Mucosa of descending colon (tissue), 3 donors: ENCODE measurements around the gene OTULIN. TPM values are rescaled to one million over a fixed set of nuclear protein-coding genes. Genes with fewer than 3 reads are reported as not detected.

Source experiments
- ATAC-seq: fragments of 200-7000 bp; cut with Tn5 transposase; one replicate; pipeline ENCODE4 v1.9.1; 2020; ENCODE audit warnings: mild to moderate bottlenecking, moderate library complexity
- DNase-seq, 3 donors: peaks; one replicate each; pipeline ENCODE4 v3.0.0-alpha.2; 2020
- H3K36me3 ChIP-seq: fragments of 200-600 bp; one replicate; pipeline ENCODE4 v1.8.0; 2021; ENCODE audit warnings: low read depth, mild to moderate bottlenecking
- H3K4me1 ChIP-seq: fragments of 200-600 bp; one replicate; pipeline ENCODE4 v1.8.0; 2021; ENCODE audit warnings: low read depth, mild to moderate bottlenecking
- H3K4me3 ChIP-seq: fragments of 200-600 bp; one replicate; pipeline ENCODE4 v1.8.0; 2021; ENCODE audit warnings: mild to moderate bottlenecking
- H3K9me3 ChIP-seq: fragments of 200-600 bp; one replicate; pipeline ENCODE4 v1.8.0; 2021; ENCODE audit warnings: mild to moderate bottlenecking
- CTCF ChIP-seq: fragments of 200-600 bp; IDR thresholded peaks from one replicate; pipeline ENCODE4 v1.8.0; 2022; ENCODE audit warnings: antibody characterized with exemption, mild to moderate bottlenecking
- intact Hi-C, 2 donors: fragments of 100-400 bp; cut with DNase I in 1 of 2; cut with micrococcal nuclease in 1 of 2; formaldehyde crosslinking; loops; one replicate each; pipeline versions ENCODE4 v1.11.0 to v1.11.1; 2022; cut with DNase I, micrococcal nuclease
- total RNA-seq, 3 donors: library from RNA; stranded (reverse); fragmentation: NEBNext Ultra II Directional in 2 of 3; extraction: Animal tissue kit (Norgen Biotek cat#: 25700) in 2 of 3; gene quantifications; one replicate each; pipeline versions ENCODE4 v1.2.1 to v1.2.4, GENCODE V29; 2021 to 2023
- donor health status: DM: no; HTN: no; CAD: no; lungs with moderate emphysema.
- donor health status: DM: no; HTN: no; CAD: no.
- donor health status: DM: no; HTN: yes; CAD: no.

The OTULIN gene
- total RNA-seq, 3 donors from 2014 or later, result 21.9 to 29.6 (median 29.5) TPM

GRCh38 chr5:14727428-14727865 is 62.9 kb downstream of the OTULIN start:
- Histone ChIP-seq H3K4me1 (peaks cover 15% of the 10 kb centered on the region), H3K36me3 (no peaks in the 10 kb centered on the region), H3K9me3 (no peaks in the 10 kb centered on the region), H3K4me3 (no peak overlapping the region)
- DNase-seq (peak; percentile 76 to 88 (median 78)), ATAC-seq (peak; percentile 83)
- peak; percentile 90 for TF ChIP-seq CTCF
- intact Hi-C loops, result loop anchor here (5.0 kb wide), 2 partner anchors 220 to 285 kb away; no protein-coding TSS in a partner anchor

- peaks cover 15% of the 10 kb centered on the region for H3K4me1 ChIP-seq
- TF ChIP-seq CTCF, result no peak
- no peaks in the 10 kb centered on the region for H3K9me3 ChIP-seq
- DNase-seq, result no peak
- no peaks in the 10 kb centered on the region for H3K36me3 ChIP-seq
- ATAC-seq, result no peak
- intact Hi-C loops, result loop anchor here (5.0 kb wide), 2 partner anchors 219 to 284 kb away; no protein-coding TSS in a partner anchor
- H3K4me3 ChIP-seq, result no peak overlapping the region
Observed at GRCh38 chr5:14727928-14728458, 63.5 kb downstream of the OTULIN start.

- no peak for TF ChIP-seq CTCF
- H3K9me3 ChIP-seq, result no peaks in the 10 kb centered on the region
- peak; percentile 87 for ATAC-seq
- H3K36me3 ChIP-seq, result no peaks in the 10 kb centered on the region
- intact Hi-C loops, result loop anchor here (5.0 kb wide), 2 partner anchors 219 to 284 kb away; no protein-coding TSS in a partner anchor
- H3K4me1 ChIP-seq, result peaks cover 15% of the 10 kb centered on the region
- no peak overlapping the region for H3K4me3 ChIP-seq
- DNase-seq, result peak; percentile 68 to 77 (median 75)
Observed at GRCh38 chr5:14728459-14728938, 64.0 kb downstream of the OTULIN start.

- DNase-seq (no peak), ATAC-seq (no peak)
- Histone ChIP-seq H3K4me1 (peaks cover 15% of the 10 kb centered on the region), H3K9me3 (no peaks in the 10 kb centered on the region), H3K4me3 (no peak overlapping the region), H3K36me3 (no peaks in the 10 kb centered on the region)
- intact Hi-C loops, result loop anchor here (5.0 kb wide), 2 partner anchors 218 to 283 kb away; no protein-coding TSS in a partner anchor
- no peak for TF ChIP-seq CTCF
Observed at GRCh38 chr5:14729448-14730385, 65.2 kb downstream of the OTULIN start.

GRCh38 chr5:14730466-14730865 is 65.9 kb downstream of the OTULIN start:
- Histone ChIP-seq H3K9me3 (no peaks in the 10 kb centered on the region), H3K4me1 (peaks cover 15% of the 10 kb centered on the region), H3K4me3 (no peak overlapping the region), H3K36me3 (no peaks in the 10 kb centered on the region)
- TF ChIP-seq CTCF, result no peak
- DNase-seq (no peak), ATAC-seq (no peak)
- intact Hi-C loops, result no loop called here
